ENCODE results near the gene C5orf47. TPM values are rescaled to one million over a fixed set of nuclear protein-coding genes. Genes with fewer than 3 reads are reported as not detected.

The C5orf47 gene
- total RNA-seq, 1 experiment from 2014 or later = not detected

GRCh38 chr5:173967241-173967640 is 21.7 kb upstream of the C5orf47 start:
- Mint-ChIP-seq H3K27me3 (ENCODE audit: unreplicated experiment) (no peaks in the 10 kb centered on the region), H3K36me3 (ENCODE audit: insufficient read depth, unreplicated experiment) (peaks cover 13% of the 10 kb centered on the region), H3K9me3 (ENCODE audit: low read depth, unreplicated experiment) (no peaks in the 10 kb centered on the region), H3K27ac (ENCODE audit: unreplicated experiment) (no peak overlapping the region), H3K4me3 (ENCODE audit: low read depth, unreplicated experiment) (no peak overlapping the region), H3K4me1 (ENCODE audit: low read depth, unreplicated experiment) (peaks cover 30% of the 10 kb centered on the region)
- CTCF ChIA-PET = no interaction called here
- intact Hi-C loops (cut with micrococcal nuclease; ENCODE audit: unreplicated experiment) = no loop called here
- TF ChIP-seq CTCF (IDR thresholded peaks at IDR 0.05; ENCODE audit: unreplicated experiment) = no peak
- no peak for DNase-seq
- BruUV-seq (replicated peaks) = no TSS peak

- Mint-ChIP-seq H3K27ac (ENCODE audit: unreplicated experiment) (no peak overlapping the region), H3K9me3 (ENCODE audit: low read depth, unreplicated experiment) (no peaks in the 10 kb centered on the region), H3K36me3 (ENCODE audit: insufficient read depth, unreplicated experiment) (peaks cover 14% of the 10 kb centered on the region), H3K4me3 (ENCODE audit: low read depth, unreplicated experiment) (no peak overlapping the region), H3K27me3 (ENCODE audit: unreplicated experiment) (no peaks in the 10 kb centered on the region), H3K4me1 (ENCODE audit: low read depth, unreplicated experiment) (peaks cover 22% of the 10 kb centered on the region)
- CTCF ChIA-PET = no interaction called here
- DNase-seq = no peak
- no TSS peak for BruUV-seq (replicated peaks)
- intact Hi-C loops (cut with micrococcal nuclease; ENCODE audit: unreplicated experiment) = no loop called here
- TF ChIP-seq CTCF (IDR thresholded peaks at IDR 0.05; ENCODE audit: unreplicated experiment) = no peak
These were observed 20.7 kb upstream of the C5orf47 start for GRCh38 chr5:173968154-173968797.

GRCh38 chr5:173969167-173970049 is 19.6 kb upstream of the C5orf47 start:
- intact Hi-C loops (cut with micrococcal nuclease; ENCODE audit: unreplicated experiment) = loop anchor here (5.0 kb wide), 1 partner anchor 147 kb away; no protein-coding TSS in a partner anchor
- CTCF ChIA-PET = interaction anchor here (1.3 kb wide), 1 partner anchor 44 kb away, joined by 4 read pairs; no protein-coding TSS in a partner anchor
- Mint-ChIP-seq H3K27ac (ENCODE audit: unreplicated experiment) (no peak overlapping the region), H3K9me3 (ENCODE audit: low read depth, unreplicated experiment) (no peaks in the 10 kb centered on the region), H3K27me3 (ENCODE audit: unreplicated experiment) (no peaks in the 10 kb centered on the region), H3K36me3 (ENCODE audit: insufficient read depth, unreplicated experiment) (peaks cover 9% of the 10 kb centered on the region), H3K4me3 (ENCODE audit: low read depth, unreplicated experiment) (no peak overlapping the region), H3K4me1 (ENCODE audit: low read depth, unreplicated experiment) (peaks cover 22% of the 10 kb centered on the region)
- no peak for TF ChIP-seq CTCF (IDR thresholded peaks at IDR 0.05; ENCODE audit: unreplicated experiment)
- no TSS peak for BruUV-seq (replicated peaks)
- DNase-seq = no peak

- intact Hi-C loops (cut with micrococcal nuclease; ENCODE audit: unreplicated experiment) = loop anchor here (5.0 kb wide), 1 partner anchor 149 kb away; no protein-coding TSS in a partner anchor
- peaks cover 22% of the 10 kb centered on the region for H3K4me1 Mint-ChIP-seq (ENCODE audit: low read depth, unreplicated experiment)
- H3K27ac Mint-ChIP-seq (ENCODE audit: unreplicated experiment) = no peak overlapping the region
These were observed 17.9 kb upstream of the C5orf47 start for GRCh38 chr5:173970878-173971650.

More at GRCh38 chr5:173970878-173971650, 17.9 kb upstream of the C5orf47 start:
- Mint-ChIP-seq H3K27me3 (ENCODE audit: unreplicated experiment) (peaks cover 1% of the 10 kb centered on the region), H3K36me3 (ENCODE audit: insufficient read depth, unreplicated experiment) (peaks cover 9% of the 10 kb centered on the region), H3K9me3 (ENCODE audit: low read depth, unreplicated experiment) (no peaks in the 10 kb centered on the region), H3K4me3 (ENCODE audit: low read depth, unreplicated experiment) (no peak overlapping the region)
- CTCF ChIA-PET = interaction anchor here (0.6 to 1.4 kb wide), 2 partner anchors 58 to 355 kb away, joined by 3 to 5 read pairs; no protein-coding TSS in a partner anchor
- no peak for TF ChIP-seq CTCF (IDR thresholded peaks at IDR 0.05; ENCODE audit: unreplicated experiment)
- DNase-seq = no peak
- BruUV-seq (replicated peaks) = no TSS peak
